Mesenchymal stem cell (in vitro differentiated cells and primary cell): ENCODE measurements around the gene C19orf53.

ENCODE experiments used
- DNase-seq: peaks from one replicate; pipeline ENCODE4 v3.0.0-alpha.2; 2013
- H2AFZ ChIP-seq: one replicate; pipeline ENCODE4 v1.6.1; 2013; ENCODE audit warnings: low read depth, mild to moderate bottlenecking, control low read depth, inconsistent platforms, low read length, moderate library complexity
- H2AK5ac ChIP-seq: 2 replicates; pipeline ENCODE4 v1.6.1; 2013; ENCODE audit warnings: low read length, moderate library complexity, mild to moderate bottlenecking, inconsistent platforms; ENCODE audit not compliant: severe bottlenecking
- H2BK120ac ChIP-seq: one replicate; pipeline ENCODE4 v1.6.1; 2013; ENCODE audit warnings: low read depth, mild to moderate bottlenecking, inconsistent platforms, low read length, moderate library complexity
- H2BK12ac ChIP-seq, 2 experiments: one replicate each; pipeline ENCODE4 v1.6.1; 2013; ENCODE audit warnings: inconsistent platforms in 2 of 2, low read length in 2 of 2, mild to moderate bottlenecking in 2 of 2, moderate library complexity in 2 of 2, control low read depth in 1 of 2
- H2BK15ac ChIP-seq: one replicate; pipeline ENCODE4 v1.6.1; 2013; ENCODE audit warnings: mild to moderate bottlenecking, low read depth, inconsistent platforms; ENCODE audit not compliant: poor library complexity, severe bottlenecking
- H2BK5ac ChIP-seq: 2 replicates; pipeline ENCODE4 v1.6.1; 2013; ENCODE audit warnings: low read depth, mild to moderate bottlenecking, low read length, control low read depth, inconsistent platforms; ENCODE audit not compliant: poor library complexity, severe bottlenecking
- H3K14ac ChIP-seq, 2 experiments: one replicate each; pipeline ENCODE4 v1.6.1; 2013; ENCODE audit warnings: inconsistent platforms in 2 of 2, low read length in 2 of 2, control low read depth in 1 of 2, mild to moderate bottlenecking in 1 of 2, moderate library complexity in 1 of 2
- H3K18ac ChIP-seq, 2 experiments: one replicate each; pipeline ENCODE4 v1.6.1; 2013; ENCODE audit warnings: inconsistent platforms in 2 of 2, low read length in 2 of 2, control low read depth in 1 of 2, low read depth in 1 of 2, mild to moderate bottlenecking in 1 of 2
- H3K23ac ChIP-seq, 2 experiments: one replicate each; pipeline ENCODE4 v1.6.1; 2013; ENCODE audit warnings: inconsistent platforms in 2 of 2, low read length in 2 of 2, mild to moderate bottlenecking in 2 of 2, moderate library complexity in 2 of 2, control low read depth in 1 of 2
- H3K27ac ChIP-seq: 2 replicates; pipeline ENCODE4 v1.5.1; 2013; ENCODE audit warnings: mild to moderate bottlenecking, moderate library complexity, low read length, control low read depth, inconsistent platforms; ENCODE audit not compliant: poor library complexity, severe bottlenecking
- H3K27me3 ChIP-seq, 2 experiments: 2 replicates each; pipeline versions ENCODE4 v1.6.1 to v1.7.0; 2013; ENCODE audit warnings: low read length in 2 of 2, mild to moderate bottlenecking in 2 of 2, moderate library complexity in 2 of 2, control low read depth in 1 of 2, inconsistent platforms in 1 of 2; ENCODE audit not compliant: control insufficient read depth in 1 of 2, insufficient read depth in 1 of 2
- H3K36me3 ChIP-seq, 2 experiments: 2 replicates each; pipeline versions ENCODE4 v1.6.1 to v1.7.0; 2013; ENCODE audit warnings: low read length in 2 of 2, control low read depth in 1 of 2, inconsistent platforms in 1 of 2, low read depth in 1 of 2, mild to moderate bottlenecking in 1 of 2; ENCODE audit not compliant: insufficient read depth in 2 of 2, control insufficient read depth in 1 of 2
- H3K4ac ChIP-seq, 2 experiments: one replicate each; pipeline ENCODE4 v1.6.1; 2013; ENCODE audit warnings: inconsistent platforms in 2 of 2, low read length in 2 of 2, mild to moderate bottlenecking in 2 of 2, moderate library complexity in 2 of 2, control low read depth in 1 of 2, low read depth in 1 of 2
- H3K4me1 ChIP-seq: 2 replicates; pipeline ENCODE4 v1.6.1; 2013; ENCODE audit warnings: low read depth, low read length, control low read depth; ENCODE audit not compliant: control insufficient read depth, insufficient read depth
- H3K4me2 ChIP-seq: 2 replicates; pipeline ENCODE4 v1.6.1; 2013; ENCODE audit warnings: low read length, mild to moderate bottlenecking, inconsistent platforms; ENCODE audit not compliant: poor library complexity, severe bottlenecking
- H3K4me3 ChIP-seq, 2 experiments: 2 replicates each; pipeline versions ENCODE4 v1.5.1 to v1.7.0; 2013; ENCODE audit warnings: low read length in 2 of 2, mild to moderate bottlenecking in 2 of 2, control low read depth in 1 of 2, low read depth in 1 of 2; ENCODE audit not compliant: insufficient read depth in 1 of 2
- H3K79me1 ChIP-seq: replicated peaks from 2 replicates; pipeline ENCODE4 v1.6.1; 2013; ENCODE audit warnings: mild to moderate bottlenecking, control low read depth, low read length, inconsistent platforms; ENCODE audit not compliant: poor library complexity, severe bottlenecking
- H3K9ac ChIP-seq: 2 replicates; pipeline ENCODE4 v1.7.0; 2013; ENCODE audit warnings: mild to moderate bottlenecking, low read length, moderate library complexity
- H3K9me3 ChIP-seq: 2 replicates; pipeline ENCODE4 v1.7.0; 2013; ENCODE audit warnings: mild to moderate bottlenecking, low read length; ENCODE audit not compliant: control insufficient read depth
- H4K8ac ChIP-seq: one replicate; pipeline ENCODE4 v1.6.1; 2013; ENCODE audit warnings: inconsistent platforms, mild to moderate bottlenecking, low read length, moderate library complexity
- H4K91ac ChIP-seq: one replicate; pipeline ENCODE4 v1.6.1; 2013; ENCODE audit warnings: mild to moderate bottlenecking, low read length, inconsistent platforms
- WGBS: methylation state at CpG from one replicate; pipeline ENCODE4 v1.1.7; 2013; ENCODE audit warnings: mixed read lengths; 5-methylcytosine and 5-hydroxymethylcytosine counted together

Gene C19orf53

GRCh38 chr19:13783565-13784500 is 9.6 kb downstream of the C19orf53 start:
- Histone ChIP-seq H2BK120ac (no peak overlapping the region), H3K4ac (peak overlapping the region in 1 of 2 experiments; percentile 58), H3K4me2 (no peak overlapping the region), H3K27ac (no peak overlapping the region), H4K8ac (no peak overlapping the region), H3K4me1 (peaks cover 20% of the 10 kb centered on the region), H3K36me3 (peaks cover 11 to 12% of the 10 kb centered on the region in 2 experiments), H3K23ac (no peak overlapping the region), H2BK12ac (peak overlapping the region in 1 of 2 experiments; percentile 32), H3K14ac (no peak overlapping the region), H3K79me1 (peaks cover 7% of the 10 kb centered on the region), H3K27me3 (no peaks in the 10 kb centered on the region), H2AK5ac (peak overlapping the region; percentile 44), H3K18ac (no peak overlapping the region), H2BK15ac (no peak overlapping the region), H2BK5ac (no peak overlapping the region), H3K9me3 (no peaks in the 10 kb centered on the region), H3K9ac (no peak overlapping the region), H3K4me3 (no peak overlapping the region), H4K91ac (no peak overlapping the region), H2AFZ (no peak overlapping the region)
- DNase-seq = no peak
- WGBS = 92% methylated on average over 15 of the region's 18 CpGs

- Histone ChIP-seq H3K4me1 (peaks cover 20% of the 10 kb centered on the region), H2BK5ac (no peak overlapping the region), H3K4ac (peak overlapping the region; percentile 57 to 92), H3K14ac (peak overlapping the region in 1 of 2 experiments; percentile 79), H2BK12ac (peak overlapping the region; percentile 14 to 94), H3K4me3 (no peak overlapping the region), H3K27ac (no peak overlapping the region), H3K79me1 (no peaks in the 10 kb centered on the region), H3K4me2 (peak overlapping the region; percentile 16), H3K36me3 (peaks cover under 1 to 2% of the 10 kb centered on the region in 2 experiments), H4K8ac (peak overlapping the region; percentile 95), H2AK5ac (peak overlapping the region; percentile 17), H3K9me3 (no peaks in the 10 kb centered on the region), H2AFZ (peak overlapping the region; percentile 94), H2BK15ac (no peak overlapping the region), H3K9ac (peak overlapping the region; percentile 54), H3K18ac (peak overlapping the region in 1 of 2 experiments; percentile 88), H3K23ac (no peak overlapping the region), H3K27me3 (no peaks in the 10 kb centered on the region), H2BK120ac (peak overlapping the region; percentile 12), H4K91ac (peak overlapping the region; percentile 64)
- DNase-seq = peak; percentile 66
- 29% methylated on average over 15 of the region's 17 CpGs for WGBS
Measured at GRCh38 chr19:13784731-13785452, 10.6 kb downstream of the C19orf53 start.

DNA sequence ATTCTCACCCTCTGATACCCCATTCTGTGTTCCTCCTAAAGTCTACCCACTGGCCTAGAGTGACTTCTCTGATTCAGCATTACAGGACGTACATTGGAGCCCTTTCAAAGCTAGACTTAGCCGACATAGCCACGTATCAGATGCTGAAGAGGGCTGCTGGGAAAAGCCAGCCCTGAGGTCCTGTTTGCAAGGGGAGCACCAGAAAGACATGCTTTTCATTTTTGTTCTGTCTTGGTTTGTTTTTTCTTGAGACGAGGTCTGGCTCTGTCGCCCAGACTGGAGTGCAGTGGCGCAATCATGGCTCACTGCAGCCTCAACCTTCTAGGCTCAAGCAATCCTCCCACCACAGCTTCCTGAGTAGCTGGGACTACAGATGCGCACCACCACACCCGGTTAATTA is 14.7 kb downstream of the C19orf53 start:
- H3K9ac ChIP-seq = peak overlapping the region; percentile 47
- H3K4me3 ChIP-seq = no peak overlapping the region
- H2BK12ac ChIP-seq = no peak overlapping the region
- H3K4me2 ChIP-seq = no peak overlapping the region
- H4K91ac ChIP-seq = no peak overlapping the region
- no peaks in the 10 kb centered on the region for H3K79me1 ChIP-seq
- no peaks in the 10 kb centered on the region for H3K9me3 ChIP-seq
- peak overlapping the region; percentile 3 for H3K27ac ChIP-seq
- H4K8ac ChIP-seq = peak overlapping the region; percentile 12
- WGBS = 59% methylated on average over 8 of the region's 8 CpGs
- no peak overlapping the region for H2AK5ac ChIP-seq
- no peak overlapping the region for H3K14ac ChIP-seq
- no peak overlapping the region for H2BK15ac ChIP-seq
- peak; percentile 71 for DNase-seq
- H3K23ac ChIP-seq = no peak overlapping the region
- H2BK5ac ChIP-seq = no peak overlapping the region
- H3K18ac ChIP-seq = no peak overlapping the region
- H3K4ac ChIP-seq = no peak overlapping the region
- H3K4me1 ChIP-seq = peaks cover 19% of the 10 kb centered on the region
- no peaks in the 10 kb centered on the region for H3K27me3 ChIP-seq
- no peak overlapping the region for H2BK120ac ChIP-seq
- H3K36me3 ChIP-seq = no peaks in the 10 kb centered on the region
- no peak overlapping the region for H2AFZ ChIP-seq

GRCh38 chr19:13790354-13790753 is 16.1 kb downstream of the C19orf53 start:
- no peak overlapping the region for H3K14ac ChIP-seq
- DNase-seq = no peak
- no peak overlapping the region for H3K4me3 ChIP-seq
- H2BK15ac ChIP-seq = no peak overlapping the region
- H3K18ac ChIP-seq = no peak overlapping the region
- no peak overlapping the region for H3K23ac ChIP-seq
- 91% methylated on average over 8 of the region's 8 CpGs for WGBS
- H2BK12ac ChIP-seq = no peak overlapping the region
- no peak overlapping the region for H2AFZ ChIP-seq
- no peak overlapping the region for H4K8ac ChIP-seq
- H3K36me3 ChIP-seq = no peaks in the 10 kb centered on the region
- H3K9ac ChIP-seq = no peak overlapping the region
- no peak overlapping the region for H2BK5ac ChIP-seq
- H3K27ac ChIP-seq = no peak overlapping the region
- H2BK120ac ChIP-seq = no peak overlapping the region
- H2AK5ac ChIP-seq = no peak overlapping the region
- no peaks in the 10 kb centered on the region for H3K9me3 ChIP-seq
- no peak overlapping the region for H3K4ac ChIP-seq
- H3K79me1 ChIP-seq = peaks cover 3% of the 10 kb centered on the region
- no peak overlapping the region for H3K4me2 ChIP-seq
- H4K91ac ChIP-seq = no peak overlapping the region
- peaks cover 14% of the 10 kb centered on the region for H3K4me1 ChIP-seq
- no peaks in the 10 kb centered on the region for H3K27me3 ChIP-seq
